BE2C (cell line): Measurements from ENCODE around the gene GSG1L.

Source experiments
- DNase-seq: peaks from one replicate; pipeline ENCODE4 v3.0.0-alpha.2; 2020
- H3K27me3 ChIP-seq: fragments of 250-450 bp; sonication (Bioruptor Pico); 2 replicates; pipeline ENCODE4 v1.5.1; 2020; ENCODE audit warnings: mild to moderate bottlenecking
- H3K36me3 ChIP-seq: fragments of 250-450 bp; sonication (Bioruptor Pico); 2 replicates; pipeline ENCODE4 v1.5.1; 2020; ENCODE audit warnings: mild to moderate bottlenecking
- H3K4me1 ChIP-seq: fragments of 250-450 bp; sonication (Bioruptor Pico); 2 replicates; pipeline ENCODE4 v1.5.1; 2020
- H3K4me3 ChIP-seq: 2 replicates; pipeline ENCODE4 v1.5.1; 2011; ENCODE audit warnings: low read depth, low read length
- H3K9me3 ChIP-seq: fragments of 250-450 bp; sonication (Bioruptor Pico); 2 replicates; pipeline ENCODE4 v1.5.1; 2020
- TF ChIP-seq, protein P1 (sequence below): IDR thresholded peaks from 2 replicates; pipeline ENCODE4 v1.5.1; 2012; ENCODE audit warnings: mild to moderate bottlenecking, low read depth, low read length

Gene GSG1L

DNA sequence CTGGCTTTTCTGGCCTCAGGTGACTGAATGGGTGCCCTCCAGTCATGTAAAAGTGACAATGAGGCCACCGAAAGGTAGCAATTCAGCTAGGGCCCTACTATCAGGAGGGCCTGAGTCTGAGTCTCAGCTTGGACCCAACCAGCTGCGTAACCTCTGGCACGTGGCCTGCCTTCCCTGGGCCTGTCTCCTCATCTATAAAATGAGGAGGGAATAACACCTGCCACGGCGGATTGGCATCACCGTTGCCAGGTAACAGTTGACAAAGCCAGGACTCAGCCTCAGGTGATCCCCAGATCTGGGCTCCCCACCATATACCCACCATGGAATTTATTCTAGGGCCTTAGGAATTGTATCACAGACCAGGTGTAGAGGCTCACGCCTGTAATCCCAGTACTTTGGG is 296.4 kb downstream of the GSG1L start:
- TF ChIP-seq, protein P1, sequence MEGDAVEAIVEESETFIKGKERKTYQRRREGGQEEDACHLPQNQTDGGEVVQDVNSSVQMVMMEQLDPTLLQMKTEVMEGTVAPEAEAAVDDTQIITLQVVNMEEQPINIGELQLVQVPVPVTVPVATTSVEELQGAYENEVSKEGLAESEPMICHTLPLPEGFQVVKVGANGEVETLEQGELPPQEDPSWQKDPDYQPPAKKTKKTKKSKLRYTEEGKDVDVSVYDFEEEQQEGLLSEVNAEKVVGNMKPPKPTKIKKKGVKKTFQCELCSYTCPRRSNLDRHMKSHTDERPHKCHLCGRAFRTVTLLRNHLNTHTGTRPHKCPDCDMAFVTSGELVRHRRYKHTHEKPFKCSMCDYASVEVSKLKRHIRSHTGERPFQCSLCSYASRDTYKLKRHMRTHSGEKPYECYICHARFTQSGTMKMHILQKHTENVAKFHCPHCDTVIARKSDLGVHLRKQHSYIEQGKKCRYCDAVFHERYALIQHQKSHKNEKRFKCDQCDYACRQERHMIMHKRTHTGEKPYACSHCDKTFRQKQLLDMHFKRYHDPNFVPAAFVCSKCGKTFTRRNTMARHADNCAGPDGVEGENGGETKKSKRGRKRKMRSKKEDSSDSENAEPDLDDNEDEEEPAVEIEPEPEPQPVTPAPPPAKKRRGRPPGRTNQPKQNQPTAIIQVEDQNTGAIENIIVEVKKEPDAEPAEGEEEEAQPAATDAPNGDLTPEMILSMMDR, result no peak
- no peak for DNase-seq
- Histone ChIP-seq H3K36me3 (no peaks in the 10 kb centered on the region), H3K4me1 (no peaks in the 10 kb centered on the region), H3K4me3 (no peak overlapping the region), H3K9me3 (no peaks in the 10 kb centered on the region), H3K27me3 (no peaks in the 10 kb centered on the region)

DNA sequence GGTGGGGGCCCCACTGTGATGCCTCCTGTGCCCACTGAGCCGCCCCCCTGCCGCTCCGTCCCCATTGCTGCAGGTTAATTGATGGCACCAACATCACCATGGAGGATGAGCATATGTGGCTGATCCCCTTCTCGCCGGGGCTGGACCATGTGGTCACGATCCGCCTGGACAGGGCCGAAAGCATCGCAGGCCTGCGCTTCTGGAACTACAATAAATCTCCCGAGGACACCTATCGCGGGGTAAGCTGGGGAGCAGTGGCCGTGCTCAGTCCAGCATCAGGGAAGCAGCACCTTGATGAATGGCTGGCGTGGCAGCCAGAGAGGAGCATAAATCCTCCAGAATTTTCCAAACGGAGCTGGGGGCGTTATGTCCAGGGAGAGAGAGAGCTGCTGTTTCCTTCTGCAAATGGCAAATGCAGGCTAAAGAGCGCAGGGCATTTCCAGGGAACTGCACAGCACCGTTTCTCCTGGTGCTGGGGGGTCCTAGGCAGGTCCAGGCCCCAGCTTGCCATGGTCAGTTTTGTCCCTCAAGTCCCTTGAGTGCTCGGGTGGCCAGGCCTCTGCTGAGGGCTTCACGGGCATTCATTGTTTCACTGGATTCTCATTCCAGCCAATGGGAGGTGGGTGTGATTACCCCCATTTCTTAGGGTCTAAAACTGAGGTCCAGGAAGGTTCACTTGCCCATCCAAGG is 297.1 kb downstream of the GSG1L start:
- no peaks in the 10 kb centered on the region for H3K4me1 ChIP-seq

DNA sequence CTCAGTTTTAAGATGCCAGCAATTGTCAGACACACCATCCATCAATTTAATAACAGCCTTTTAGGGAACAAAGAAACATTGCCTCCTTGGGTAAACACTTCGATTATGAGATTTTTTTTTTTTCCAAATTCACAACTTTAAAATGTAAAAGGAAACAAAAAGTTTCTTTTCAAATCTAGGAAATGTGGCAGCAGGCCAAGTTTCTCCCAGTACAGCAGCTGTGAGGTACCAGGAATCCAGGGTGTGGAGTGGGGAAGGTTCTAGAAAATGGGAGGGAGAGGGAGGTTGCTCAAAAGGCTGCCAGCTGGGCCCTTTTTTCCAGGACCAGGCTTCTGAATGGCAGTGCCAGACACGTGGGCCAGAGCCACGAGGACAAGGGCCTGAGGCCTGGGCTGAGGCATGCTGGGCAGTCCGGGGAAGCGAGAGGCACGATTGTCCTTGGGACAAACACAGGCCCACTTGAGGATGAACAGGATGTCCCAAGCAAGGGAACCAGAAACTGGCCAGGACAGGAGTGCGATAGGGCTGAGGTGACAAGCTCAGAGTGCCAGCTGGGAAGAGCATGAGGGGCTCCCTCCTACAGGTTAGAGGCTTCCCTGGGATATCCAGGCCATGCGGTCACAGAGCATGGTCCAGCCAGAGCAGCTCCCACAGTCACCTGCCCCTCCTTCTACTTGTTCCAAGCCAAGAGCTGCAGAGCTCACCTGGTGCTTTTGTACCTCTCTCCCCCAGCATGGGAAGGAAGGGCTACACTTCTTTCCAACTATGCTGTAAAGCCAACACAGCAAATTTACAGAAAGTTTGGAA is 298.4 kb downstream of the GSG1L start:
- TF ChIP-seq, protein P1, result no peak
- Histone ChIP-seq H3K36me3 (no peaks in the 10 kb centered on the region), H3K9me3 (no peaks in the 10 kb centered on the region), H3K4me1 (no peaks in the 10 kb centered on the region), H3K27me3 (no peaks in the 10 kb centered on the region), H3K4me3 (no peak overlapping the region)
- no peak for DNase-seq

More for the DNA sequence above, 297.1 kb downstream of the GSG1L start:
- H3K4me3 ChIP-seq, result no peak overlapping the region
- DNase-seq, result no peak
- H3K36me3 ChIP-seq, result no peaks in the 10 kb centered on the region
- TF ChIP-seq, protein P1, result no peak
- H3K9me3 ChIP-seq, result no peaks in the 10 kb centered on the region
- H3K27me3 ChIP-seq, result no peaks in the 10 kb centered on the region

DNA sequence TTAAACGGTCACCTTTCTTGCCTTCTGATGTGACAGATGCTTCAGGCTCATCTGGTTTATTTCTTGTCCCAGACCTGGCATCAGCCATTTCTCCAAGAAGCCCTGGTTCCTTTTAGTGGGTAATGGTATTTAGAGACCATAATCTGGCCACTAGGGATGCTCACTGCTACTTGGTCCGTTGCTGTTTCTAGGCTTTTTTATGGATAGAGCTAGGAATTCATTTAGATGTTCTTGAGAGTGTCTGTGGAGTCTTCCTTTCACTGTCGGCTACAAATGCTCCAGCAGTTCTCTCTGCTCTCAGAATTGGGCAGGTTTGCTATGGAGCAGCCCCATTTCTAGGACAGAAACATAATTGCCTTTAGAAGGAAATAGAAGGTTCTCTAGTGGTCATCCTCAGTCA is 299.1 kb downstream of the GSG1L start:
- DNase-seq, result no peak
- Histone ChIP-seq H3K36me3 (no peaks in the 10 kb centered on the region), H3K9me3 (no peaks in the 10 kb centered on the region), H3K4me1 (no peaks in the 10 kb centered on the region), H3K4me3 (no peak overlapping the region), H3K27me3 (no peaks in the 10 kb centered on the region)
- TF ChIP-seq, protein P1, result no peak

DNA sequence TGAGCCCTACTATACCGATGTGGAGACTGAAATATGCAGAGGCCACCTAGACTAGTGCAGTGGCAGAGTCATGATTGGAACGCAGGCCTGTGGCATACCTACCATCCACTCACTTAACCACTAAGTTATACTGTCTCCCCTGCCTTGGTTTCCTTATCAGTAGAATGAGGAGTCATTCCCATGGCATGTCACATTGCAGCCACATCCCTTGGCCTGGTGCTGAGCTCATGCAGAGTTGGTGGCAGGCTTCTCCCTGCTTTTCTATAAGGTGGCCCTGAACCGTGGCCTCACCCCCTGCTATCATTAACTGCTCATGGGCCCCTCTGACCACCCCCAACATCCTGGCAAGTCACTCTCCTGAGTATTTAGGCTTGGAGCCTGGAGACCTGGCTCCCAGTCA is 301.1 kb downstream of the GSG1L start:
- Histone ChIP-seq H3K4me3 (no peak overlapping the region), H3K36me3 (no peaks in the 10 kb centered on the region), H3K27me3 (no peaks in the 10 kb centered on the region), H3K9me3 (no peaks in the 10 kb centered on the region), H3K4me1 (no peaks in the 10 kb centered on the region)
- no peak for DNase-seq
- TF ChIP-seq, protein P1, result no peak

DNA sequence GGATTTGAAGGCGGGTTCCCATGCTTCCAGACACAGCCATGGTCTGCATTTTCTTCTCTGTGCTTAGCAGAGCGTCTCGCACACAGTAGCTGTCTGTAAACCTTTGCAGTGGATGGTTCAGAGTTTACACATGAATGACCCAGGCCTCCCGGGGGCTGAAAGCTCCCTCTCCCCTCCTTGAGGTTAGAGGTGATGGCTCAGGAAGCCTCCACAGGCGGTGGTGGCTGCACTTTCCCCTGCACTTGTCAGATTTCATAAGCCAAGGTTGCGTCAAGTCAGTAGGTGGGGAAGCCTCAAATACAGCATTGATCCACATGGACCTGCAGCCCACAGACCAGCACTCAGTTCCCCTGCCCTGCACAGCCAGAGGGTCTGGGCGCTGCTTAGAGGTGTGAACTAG is 301.7 kb downstream of the GSG1L start:
- Histone ChIP-seq H3K36me3 (no peaks in the 10 kb centered on the region), H3K4me3 (no peak overlapping the region), H3K27me3 (no peaks in the 10 kb centered on the region), H3K9me3 (no peaks in the 10 kb centered on the region), H3K4me1 (no peaks in the 10 kb centered on the region)
- TF ChIP-seq, protein P1, result no peak
- DNase-seq, result no peak
